IMR-90 (cell line): ENCODE data around the gene LNP1. TPM values are rescaled to one million over a fixed set of nuclear protein-coding genes. Genes with fewer than 3 reads are reported as not detected.

ENCODE experiments used
- ATAC-seq: fragments of 200-7000 bp; cut with Tn5 transposase; 2 replicates; pipeline ENCODE4 v1.9.1; 2020; ENCODE audit warnings: low read depth, mild to moderate bottlenecking, moderate library complexity
- BruUV-seq: library from RNA; stranded (reverse); fragments of 400-500 nt; replicated peaks from 2 replicates; lab custom pipeline; 2021; lab: Mats Ljungman, UMichigan
- CTCF ChIA-PET: fragments of 300-600 bp; formaldehyde crosslinking; extraction: SDS; loops from one replicate; lab custom pipeline; 2021; ENCODE audit warnings: antibody characterized with exemption; lab: Yijun Ruan, JAX
- POLR2A ChIA-PET: fragments of 300-600 bp; sonication (Branson Sonifier 250); formaldehyde crosslinking; loops from one replicate; lab custom pipeline; 2022; ENCODE audit warnings: antibody characterized with exemption; ENCODE audit not compliant: unreplicated experiment; lab: Charles Lee
- DNase-seq: peaks from one replicate; pipeline ENCODE4 v3.0.0; 2013
- H2AFZ ChIP-seq: replicated peaks from 2 replicates; pipeline ENCODE3; 2013; ENCODE audit warnings: low read length, mild to moderate bottlenecking; ENCODE audit not compliant: poor library complexity
- H2AK5ac ChIP-seq: 2 replicates; pipeline ENCODE4 v1.6.1; 2013; ENCODE audit warnings: low read depth, low read length, inconsistent platforms
- H2AK9ac ChIP-seq: replicated peaks from 2 replicates; pipeline ENCODE3; 2013; ENCODE audit warnings: mild to moderate bottlenecking, low read depth, low read length, moderate library complexity; ENCODE audit not compliant: poor library complexity
- H2BK120ac ChIP-seq: 2 replicates; pipeline ENCODE4 v1.6.1; 2013; ENCODE audit warnings: low read depth, low read length, inconsistent platforms
- H2BK15ac ChIP-seq: 3 replicates; pipeline ENCODE4 v1.6.1; 2013; ENCODE audit warnings: low read depth, low read length, inconsistent platforms
- H2BK20ac ChIP-seq: 2 replicates; pipeline ENCODE4 v1.6.1; 2013; ENCODE audit warnings: low read depth, mild to moderate bottlenecking, inconsistent platforms, low read length, moderate library complexity
- H2BK5ac ChIP-seq: 2 replicates; pipeline ENCODE4 v1.6.1; 2013; ENCODE audit warnings: mild to moderate bottlenecking, low read depth, low read length, inconsistent platforms; ENCODE audit not compliant: poor library complexity, severe bottlenecking
- H3K14ac ChIP-seq: replicated peaks from 2 replicates; pipeline ENCODE4 v1.6.1; 2013; ENCODE audit warnings: low read depth, low read length, inconsistent platforms
- H3K18ac ChIP-seq: 2 replicates; pipeline ENCODE4 v1.6.1; 2013; ENCODE audit warnings: low read depth, low read length, control low read depth
- H3K23ac ChIP-seq: 2 replicates; pipeline ENCODE4 v1.6.1; 2013; ENCODE audit warnings: low read depth, low read length, inconsistent platforms
- H3K27ac ChIP-seq: 2 replicates; pipeline ENCODE4 v1.5.1; 2013; ENCODE audit warnings: mild to moderate bottlenecking, control low read depth, low read length; ENCODE audit not compliant: insufficient read depth
- H3K27me3 ChIP-seq: 2 replicates; pipeline ENCODE4 v1.6.1; 2013; ENCODE audit warnings: low read length; ENCODE audit not compliant: control insufficient read depth, insufficient read depth
- H3K36me3 ChIP-seq: 2 replicates; pipeline ENCODE4 v1.6.1; 2013; ENCODE audit warnings: low read length, mixed read lengths; ENCODE audit not compliant: control insufficient read depth, insufficient read depth
- H3K4ac ChIP-seq: 2 replicates; pipeline ENCODE4 v1.6.1; 2013; ENCODE audit warnings: low read depth, low read length, inconsistent platforms
- H3K4me1 ChIP-seq: 2 replicates; pipeline ENCODE4 v1.6.1; 2013; ENCODE audit warnings: low read length, mixed read lengths; ENCODE audit not compliant: control insufficient read depth, insufficient read depth
- H3K4me2 ChIP-seq: 2 replicates; pipeline ENCODE4 v1.6.1; 2013; ENCODE audit warnings: low read depth, mild to moderate bottlenecking, control low read depth, low read length, moderate library complexity
- H3K4me3 ChIP-seq: 2 replicates; pipeline ENCODE4 v1.5.1; 2013; ENCODE audit warnings: low read depth, mild to moderate bottlenecking, control low read depth, low read length, moderate library complexity; ENCODE audit not compliant: insufficient read depth
- H3K56ac ChIP-seq: 2 replicates; pipeline ENCODE4 v1.6.1; 2013; ENCODE audit warnings: low read length, inconsistent platforms; ENCODE audit not compliant: insufficient read depth; ENCODE audit errors: extremely low read depth
- H3K79me1 ChIP-seq, 2 experiments: 2 replicates each; pipeline ENCODE4 v1.6.1; 2013; ENCODE audit warnings: low read length in 2 of 2, inconsistent platforms in 1 of 2, low read depth in 1 of 2
- H3K9ac ChIP-seq: 2 replicates; pipeline ENCODE4 v1.6.1; 2013; ENCODE audit warnings: low read depth, low read length, control low read depth
- H3K9me1 ChIP-seq: 2 replicates; pipeline ENCODE4 v1.6.1; 2013; ENCODE audit warnings: low read length, inconsistent platforms; ENCODE audit not compliant: insufficient read depth
- H3K9me3 ChIP-seq: 2 replicates; pipeline ENCODE4 v1.6.1; 2013; ENCODE audit warnings: low read length; ENCODE audit not compliant: control insufficient read depth, insufficient read depth
- H4K20me1 ChIP-seq: 2 replicates; pipeline ENCODE4 v1.6.1; 2013; ENCODE audit warnings: low read length, inconsistent platforms; ENCODE audit not compliant: insufficient read depth
- H4K5ac ChIP-seq: 2 replicates; pipeline ENCODE4 v1.6.1; 2013; ENCODE audit warnings: mild to moderate bottlenecking, low read depth, low read length, control low read depth
- H4K8ac ChIP-seq, 2 experiments: 2 replicates each; pipeline ENCODE4 v1.6.1; 2013; ENCODE audit warnings: low read depth in 2 of 2, low read length in 2 of 2, control low read depth in 1 of 2, inconsistent platforms in 1 of 2
- H4K91ac ChIP-seq: 2 replicates; pipeline ENCODE4 v1.6.1; 2013; ENCODE audit warnings: low read depth, low read length, inconsistent platforms; ENCODE audit not compliant: insufficient read depth
- CTCF ChIP-seq: conservative IDR thresholded peaks from 2 replicates; pipeline ENCODE4 v1.5.1; 2012; ENCODE audit warnings: mild to moderate bottlenecking, low read depth, low read length, improper control_type of control experiment
- FOS ChIP-seq: fragments of 150-350 bp; IDR thresholded peaks from 2 replicates; pipeline ENCODE4 v1.6.1; 2016; ENCODE audit warnings: low read depth, low read length
- MAFK ChIP-seq: IDR thresholded peaks from 2 replicates; pipeline ENCODE4 v1.6.1; 2012; ENCODE audit warnings: low read depth, low read length, improper control_type of control experiment
- MAZ ChIP-seq: IDR thresholded peaks from 2 replicates; pipeline ENCODE4 v1.6.1; 2012; ENCODE audit warnings: low read depth, mild to moderate bottlenecking, low read length, improper control_type of control experiment, moderate library complexity, borderline replicate concordance
- MXI1 ChIP-seq: IDR thresholded peaks from 2 replicates; pipeline ENCODE4 v1.6.1; 2012; ENCODE audit warnings: low read depth, mild to moderate bottlenecking, low read length, moderate library complexity, borderline replicate concordance
- POLR2A ChIP-seq: IDR thresholded peaks from 2 replicates; pipeline ENCODE4 v1.6.1; 2012; ENCODE audit warnings: mild to moderate bottlenecking, low read depth, low read length
- RFX5 ChIP-seq: IDR thresholded peaks from 2 replicates; pipeline ENCODE4 v1.8.0; 2012; ENCODE audit warnings: low read depth, mild to moderate bottlenecking, low read length, moderate library complexity
- USF2 ChIP-seq: fragments of 150-350 bp; IDR thresholded peaks from 2 replicates; pipeline ENCODE4 v1.6.1; 2017; ENCODE audit warnings: mild to moderate bottlenecking, antibody characterized with exemption, low read length, low read depth
- WGBS, 2 experiments: methylation state at CpG; one replicate each; pipeline versions ENCODE4 v1.1.5 to v1.1.7; 2013; ENCODE audit warnings: missing lambda C conversion rate in 2 of 2; ENCODE audit not compliant: insufficient read length in 1 of 2; ENCODE audit errors: extremely low coverage in 2 of 2; 5-methylcytosine and 5-hydroxymethylcytosine counted together
- dilution Hi-C: fragments of 300-500 bp; cut with HindIII; formaldehyde crosslinking; loops from one replicate; pipeline ENCODE4 v1.14.3; 2018; ENCODE audit warnings: low sequenced_read_pairs; ENCODE audit not compliant: unreplicated experiment
- in situ Hi-C: fragments of 300-500 bp; cut with MboI; formaldehyde crosslinking; loops from 3 replicates; pipeline ENCODE4 v1.14.3; 2019; ENCODE audit warnings: low sequenced_read_pairs, inconsistent platforms, mixed read lengths
- intact Hi-C: fragments of 100-400 bp; cut with micrococcal nuclease; formaldehyde crosslinking; loops from 2 replicates; pipeline ENCODE4 v1.10.0; 2022
- polyA plus RNA-seq, 3 experiments: library from polyadenylated mRNA; depleted of rRNA; stranded (reverse); fragments of >200 nt; gene quantifications; 2 replicates each; pipeline ENCODE4 v1.2.3, GENCODE V29; 2012; ENCODE audit warnings: low replicate concordance in 1 of 3
- total RNA-seq: library from RNA; depleted of rRNA; stranded (reverse); fragments of >200 nt; gene quantifications from 2 replicates; pipeline ENCODE4 v1.2.3, GENCODE V29; 2012

LNP1 gene
- total and polyA plus RNA-seq, 2 of the 4 experiments (the other 2 are of a cell fraction) = 2.2 to 2.4 TPM

- Histone ChIP-seq H4K20me1 (no peaks in the 10 kb centered on the region), H3K27ac (no peak overlapping the region), H2BK120ac (no peak overlapping the region), H2AK5ac (no peak overlapping the region), H3K4me2 (no peak overlapping the region), H2BK5ac (no peak overlapping the region), H4K5ac (no peak overlapping the region), H2BK15ac (no peak overlapping the region), H3K14ac (no peak overlapping the region), H3K56ac (no peak overlapping the region), H2BK20ac (no peak overlapping the region), H3K18ac (no peak overlapping the region), H2AK9ac (no peak overlapping the region), H4K91ac (no peak overlapping the region), H3K23ac (no peak overlapping the region), H3K36me3 (peaks cover 2% of the 10 kb centered on the region; the same call in 1 of the 2 replicates), H3K4ac (no peak overlapping the region), H2AFZ (no peak overlapping the region), H4K8ac (no peak overlapping the region), H3K9me1 (no peaks in the 10 kb centered on the region; the same call in 1 of the 2 replicates), H3K9ac (no peak overlapping the region), H3K9me3 (0 out of 2 replicates have a peak, but pooled peaks cover 3% of the 10 kb centered on the region), H3K4me3 (no peak overlapping the region), H3K79me1 (peaks cover 10 to 32% of the 10 kb centered on the region in 2 experiments), H3K4me1 (no peaks in the 10 kb centered on the region), H3K27me3 (no peaks in the 10 kb centered on the region)
- no peak for TF ChIP-seq RFX5
- TF ChIP-seq MXI1 = no peak
- no peak for TF ChIP-seq USF2
- TF ChIP-seq POLR2A = no peak
- TF ChIP-seq CTCF = no peak
- TF ChIP-seq FOS = no peak
- no peak for TF ChIP-seq MAFK
- TF ChIP-seq MAZ = no peak
- dilution Hi-C loops (no loop called here), intact Hi-C loops (no loop called here), in situ Hi-C loops (no loop called here)
- POLR2A ChIA-PET = no interaction called here
- ATAC-seq = no peak
- DNase-seq = no peak
- BruUV-seq = no TSS peak
- whole genome bisulfite sequencing, 2 experiments = no CpG with 5 or more reads among the region's 2 CpGs
- CTCF ChIA-PET = interaction anchor here (0.9 kb wide), 1 partner anchor 15 kb away, joined by 3 read pairs; no protein-coding TSS in a partner anchor
These were observed 5.8 kb downstream of the LNP1 start for GRCh38 chr3:100407164-100407563.
